Activated T-cell treated with anti-CD3 and anti-CD28 coated beads, Interleukin-2, amount 50 U/mL, for 72 hours (primary cell): ENCODE results near the gene RPLP1. TPM values are rescaled to one million over a fixed set of nuclear protein-coding genes. Genes with fewer than 3 reads are reported as not detected.

Experiments used
- ATAC-seq, 2 donors: fragments of 150-1000 bp; cut with Tn5 transposase; replicated peaks in 1 of 2; 2 replicates each; pipeline ENCODE4 v1.10.0; 2021; ENCODE audit warnings: moderate library complexity in 2 of 2, mild to moderate bottlenecking in 1 of 2
- DNase-seq, 2 donors: peaks; one replicate each; pipeline ENCODE4 v3.0.0; 2021 to 2022; ENCODE audit warnings: mixed read lengths in 1 of 2
- H3K27ac Mint-ChIP-seq: one replicate; pipeline ENCODE4 v1.8.0; 2022; ENCODE audit warnings: mild to moderate bottlenecking, moderate library complexity, mixed read lengths
- H3K27me3 Mint-ChIP-seq: one replicate; pipeline ENCODE4 v1.8.0; 2022; ENCODE audit warnings: low read depth, mixed read lengths
- H3K36me3 Mint-ChIP-seq, 2 donors: one replicate each; pipeline ENCODE4 v1.8.0; 2022; ENCODE audit warnings: mixed read lengths in 2 of 2, mild to moderate bottlenecking in 1 of 2; ENCODE audit not compliant: insufficient read depth in 2 of 2
- H3K4me1 Mint-ChIP-seq: one replicate; pipeline ENCODE4 v1.8.0; 2022; ENCODE audit warnings: low read depth, mixed read lengths
- H3K4me3 Mint-ChIP-seq, 2 donors: one replicate each; pipeline ENCODE4 v1.8.0; 2022; ENCODE audit warnings: mild to moderate bottlenecking in 2 of 2, mixed read lengths in 2 of 2, moderate library complexity in 2 of 2
- H3K9me3 Mint-ChIP-seq, 2 donors: one replicate each; pipeline ENCODE4 v1.8.0; 2022; ENCODE audit warnings: mixed read lengths in 2 of 2
- total RNA-seq, 2 donors: library from RNA; stranded (reverse); gene quantifications; one replicate each; pipeline ENCODE4 v1.2.3, GENCODE V29; 2022

Gene RPLP1
- total RNA-seq, 2 donors from 2014 or later = 2,514 to 2,771 TPM

DNA sequence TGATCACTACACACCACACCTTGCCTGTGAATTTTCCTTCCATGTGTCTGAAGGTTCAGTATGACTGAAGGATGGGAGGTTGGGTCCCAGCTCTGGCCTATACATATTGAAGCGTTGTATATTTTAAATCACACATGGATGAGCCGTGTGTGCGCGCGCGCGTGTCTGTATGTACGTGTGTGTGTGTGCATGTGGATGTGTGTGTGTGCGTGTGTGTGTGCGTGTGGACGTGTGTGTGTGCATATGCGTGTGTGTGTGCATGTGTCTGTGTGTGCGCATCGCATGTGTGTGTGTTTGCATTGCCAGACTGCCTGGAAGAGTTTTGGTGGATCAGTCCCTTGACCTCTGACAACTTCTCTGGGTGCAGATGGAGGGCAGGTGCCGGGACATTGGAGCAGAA lies 45.7 kb downstream of the RPLP1 start:
- no peaks in the 10 kb centered on the region for H3K9me3 Mint-ChIP-seq
- H3K27me3 Mint-ChIP-seq = no peaks in the 10 kb centered on the region
- no peak for ATAC-seq
- H3K4me1 Mint-ChIP-seq = peaks cover 17% of the 10 kb centered on the region
- no peak overlapping the region for H3K4me3 Mint-ChIP-seq
- H3K27ac Mint-ChIP-seq = no peak overlapping the region
- DNase-seq = no peak
- no peaks in the 10 kb centered on the region for H3K36me3 Mint-ChIP-seq

DNA sequence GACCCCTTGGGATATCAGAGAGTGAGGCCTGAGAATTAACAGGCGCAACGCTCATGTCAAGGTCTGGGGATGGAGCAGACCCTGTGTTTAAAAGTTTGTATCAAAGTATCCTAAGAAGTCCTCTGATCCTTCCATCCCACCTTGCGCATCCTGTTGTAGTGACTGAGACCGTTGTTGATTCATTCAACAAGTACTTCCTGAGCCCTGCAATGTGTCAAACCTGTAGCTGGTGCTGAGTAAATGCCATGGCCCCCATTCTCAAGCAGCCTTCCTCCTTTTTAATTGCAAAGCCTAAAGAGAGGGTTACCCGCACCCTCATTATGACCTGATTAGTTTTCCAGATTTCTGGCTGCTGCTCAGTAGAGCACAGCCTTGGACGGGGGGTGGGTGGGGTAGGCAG lies 46.4 kb downstream of the RPLP1 start:
- ATAC-seq (peak in 1 of 2 donors; percentile 30), DNase-seq (no peak)
- Mint-ChIP-seq H3K4me1 (peaks cover 17% of the 10 kb centered on the region), H3K27me3 (peaks cover 6% of the 10 kb centered on the region), H3K36me3 (no peaks in the 10 kb centered on the region), H3K4me3 (no peak overlapping the region), H3K27ac (peak overlapping the region; percentile 66), H3K9me3 (no peaks in the 10 kb centered on the region)

DNA sequence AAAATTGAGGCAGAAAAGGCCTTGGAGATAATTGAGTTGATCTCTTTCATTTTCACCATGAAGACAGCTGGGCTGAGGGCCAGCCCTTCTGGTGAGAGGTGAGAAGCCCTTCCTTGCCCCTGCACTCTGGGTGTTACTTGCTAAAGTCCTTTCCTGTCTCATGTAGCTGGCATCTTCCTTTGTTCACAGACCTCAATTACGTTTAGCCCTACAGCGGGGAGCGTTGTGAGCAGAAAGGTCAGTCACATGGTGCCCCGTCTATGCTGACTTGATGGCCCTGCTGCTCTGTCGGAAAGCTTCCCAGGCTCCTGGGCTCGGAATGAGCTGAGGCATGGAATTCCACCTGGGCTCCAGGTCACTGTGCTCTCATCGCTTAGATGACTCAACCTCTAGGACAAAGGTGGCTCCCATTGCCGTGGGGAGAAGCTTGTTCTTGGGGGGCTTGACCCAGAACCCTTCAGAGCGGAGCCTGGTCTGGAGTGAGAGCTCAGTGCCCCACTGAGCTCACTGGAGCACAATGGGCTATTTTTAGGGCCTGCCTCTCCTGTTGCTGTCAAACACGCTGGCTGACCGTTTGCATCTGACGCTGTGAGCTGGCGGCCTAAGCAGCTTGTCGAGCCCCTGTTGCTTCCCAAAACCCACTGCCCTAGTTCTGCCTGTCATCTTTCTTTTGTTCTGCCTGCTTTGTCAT lies 47.0 kb downstream of the RPLP1 start:
- no peak for DNase-seq
- peaks cover 6% of the 10 kb centered on the region for H3K27me3 Mint-ChIP-seq
- no peaks in the 10 kb centered on the region for H3K36me3 Mint-ChIP-seq
- no peaks in the 10 kb centered on the region for H3K9me3 Mint-ChIP-seq
- H3K4me1 Mint-ChIP-seq = peaks cover 17% of the 10 kb centered on the region
- no peak overlapping the region for H3K4me3 Mint-ChIP-seq
- no peak overlapping the region for H3K27ac Mint-ChIP-seq
- peak in 1 of 2 donors; percentile 14 for ATAC-seq

DNA sequence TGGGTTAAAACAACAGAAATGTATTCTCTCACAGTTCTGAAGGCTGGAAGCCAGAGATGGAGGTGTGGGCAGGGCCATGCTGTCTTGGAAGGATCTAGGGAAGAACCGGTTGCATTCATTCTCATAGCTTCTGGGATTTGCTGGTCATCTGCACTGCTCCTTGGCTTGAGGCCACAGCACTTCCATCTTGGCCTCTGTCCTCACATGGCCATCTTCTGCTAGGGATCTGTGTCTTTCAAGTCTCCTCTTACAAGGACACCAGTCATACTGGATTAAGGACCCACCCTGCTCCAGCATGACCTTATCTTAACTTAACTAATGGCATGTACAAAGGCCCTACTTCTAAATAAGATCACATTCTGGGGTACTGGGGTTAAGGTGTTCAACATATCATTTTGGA lies 47.7 kb downstream of the RPLP1 start:
- no peak overlapping the region for H3K27ac Mint-ChIP-seq
- ATAC-seq = no peak
- peaks cover 17% of the 10 kb centered on the region for H3K4me1 Mint-ChIP-seq
- no peaks in the 10 kb centered on the region for H3K9me3 Mint-ChIP-seq
- H3K4me3 Mint-ChIP-seq = no peak overlapping the region
- peaks cover 6% of the 10 kb centered on the region for H3K27me3 Mint-ChIP-seq
- DNase-seq = no peak
- H3K36me3 Mint-ChIP-seq = no peaks in the 10 kb centered on the region

DNA sequence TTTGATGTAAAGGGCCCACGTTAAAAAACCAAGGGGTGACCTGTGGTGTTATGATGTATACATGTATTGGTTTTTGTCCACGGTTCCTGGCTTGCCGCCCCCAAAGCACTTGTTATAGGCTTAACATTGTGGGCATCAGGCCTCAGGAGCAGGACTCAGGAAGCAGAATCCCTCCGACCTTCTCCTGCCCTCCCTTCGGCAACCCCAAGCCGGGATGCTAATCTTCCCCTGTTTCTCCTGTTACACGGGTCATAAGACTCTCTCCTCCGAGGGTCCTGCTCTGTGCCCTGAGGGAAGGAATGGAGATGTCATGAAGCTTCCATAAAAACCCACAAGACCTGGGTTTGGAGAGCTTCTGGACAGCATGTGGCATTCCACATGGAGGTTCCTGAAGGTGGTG lies 48.8 kb downstream of the RPLP1 start:
- Mint-ChIP-seq H3K4me1 (peaks cover 17% of the 10 kb centered on the region), H3K9me3 (no peaks in the 10 kb centered on the region), H3K27me3 (peaks cover 6% of the 10 kb centered on the region), H3K4me3 (no peak overlapping the region), H3K36me3 (no peaks in the 10 kb centered on the region), H3K27ac (no peak overlapping the region)
- no peak for ATAC-seq
- no peak for DNase-seq

DNA sequence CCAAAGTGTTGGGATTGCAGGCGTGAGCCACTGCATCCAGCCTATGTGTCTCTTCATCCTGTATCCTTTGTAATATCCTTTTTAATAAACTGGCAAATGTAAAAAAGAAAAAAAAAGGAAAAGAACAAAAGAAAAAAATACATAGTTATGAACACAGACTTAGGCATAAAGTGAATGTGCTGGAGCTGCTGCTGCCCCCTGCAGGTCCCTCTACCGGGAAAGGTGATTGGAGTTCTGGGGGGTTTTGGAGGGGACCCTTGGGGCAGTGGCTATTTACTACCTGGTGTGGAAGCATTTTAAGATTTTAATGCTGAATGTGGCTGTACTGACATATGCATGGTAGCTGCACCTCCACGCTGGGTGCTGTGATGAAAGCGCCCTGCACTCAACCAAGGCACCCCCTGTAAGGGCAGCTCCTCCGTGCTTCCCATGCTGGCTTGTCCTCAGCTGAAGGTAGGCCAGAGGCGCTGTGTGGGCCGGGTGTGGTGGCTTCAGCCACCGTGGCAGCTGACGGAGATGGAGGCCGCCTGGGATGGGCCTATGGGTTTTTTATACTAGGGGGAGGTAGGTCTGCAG lies 49.9 kb downstream of the RPLP1 start:
- peaks cover 7% of the 10 kb centered on the region for H3K27me3 Mint-ChIP-seq
- no peak overlapping the region for H3K27ac Mint-ChIP-seq
- no peak for ATAC-seq
- peaks cover 6% of the 10 kb centered on the region for H3K4me1 Mint-ChIP-seq
- DNase-seq = no peak
- H3K9me3 Mint-ChIP-seq = no peaks in the 10 kb centered on the region
- no peak overlapping the region for H3K4me3 Mint-ChIP-seq
- no peaks in the 10 kb centered on the region for H3K36me3 Mint-ChIP-seq

DNA sequence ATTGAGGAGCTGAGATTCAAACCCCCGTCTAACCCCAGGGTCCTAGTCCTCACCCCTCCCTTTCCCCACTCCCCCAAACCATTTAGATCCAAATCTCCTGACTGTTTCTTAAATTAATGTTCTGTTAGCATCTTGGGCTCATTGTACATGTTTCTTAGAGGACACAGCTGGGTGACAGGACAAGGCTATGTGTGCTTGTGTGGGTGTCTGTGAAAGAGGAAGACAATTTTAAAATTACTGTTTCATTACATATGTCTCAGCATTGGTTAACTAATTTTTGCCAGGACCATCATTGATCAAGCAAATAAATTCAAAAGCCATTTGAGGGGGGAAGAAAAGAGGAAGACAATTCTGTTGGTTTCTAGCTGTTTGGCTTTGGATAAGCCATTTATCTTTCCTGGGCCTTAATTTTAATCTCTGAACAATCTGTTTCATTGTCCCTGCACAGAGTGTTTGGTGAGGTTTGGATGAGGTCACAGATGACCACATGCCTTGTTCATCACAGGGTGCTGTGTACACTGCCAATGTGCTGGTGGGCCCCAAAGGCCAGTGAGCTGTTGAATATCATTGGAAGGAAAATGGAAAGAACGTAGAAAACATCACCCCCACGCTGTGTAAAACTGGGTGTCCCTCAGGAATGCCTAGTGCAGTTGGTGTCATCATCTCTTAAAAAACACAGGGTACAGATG lies 51.9 kb downstream of the RPLP1 start:
- H3K27ac Mint-ChIP-seq = no peak overlapping the region
- no peaks in the 10 kb centered on the region for H3K36me3 Mint-ChIP-seq
- no peaks in the 10 kb centered on the region for H3K9me3 Mint-ChIP-seq
- peaks cover 8% of the 10 kb centered on the region for H3K4me1 Mint-ChIP-seq
- DNase-seq = no peak
- H3K27me3 Mint-ChIP-seq = peaks cover 22% of the 10 kb centered on the region
- no peak for ATAC-seq
- H3K4me3 Mint-ChIP-seq = no peak overlapping the region

Other genes starting within 250 kb of the RPLP1 start
- under 1 TPM in 1 of 2 donors, not detected in 1; 0.07 TPM for gene PAQR5, start 153.9 kb upstream of the RPLP1 start, total RNA-seq
- gene KIF23, start 38.5 kb upstream of the RPLP1 start, total RNA-seq = 10 to 100 TPM; 51.5 to 56.2 TPM